GM12891 (cell line): Measurements from ENCODE around the gene IGLL5.

ENCODE experiments used
- DNase-seq: peaks from one replicate; pipeline ENCODE4 v3.0.0; 2011; ENCODE audit warnings: low spot score; ENCODE audit not compliant: insufficient read length
- FAIRE-seq: peaks from 2 replicates; lab custom pipeline; 2011; peaks lifted over from hg19 to GRCh38; lab: Jason Lieb, UNC
- PAX5 ChIP-seq: IDR thresholded peaks from 2 replicates; pipeline ENCODE4 v1.6.1; 2011; ENCODE audit warnings: low read length, moderate library complexity, mild to moderate bottlenecking; ENCODE audit not compliant: insufficient read depth, severe bottlenecking
- POLR2A ChIP-seq: IDR thresholded peaks from 2 replicates; pipeline ENCODE4 v1.6.1; 2011; ENCODE audit warnings: low read depth, low read length, control low read depth
- POLR2AphosphoS5 ChIP-seq: IDR thresholded peaks from 2 replicates; pipeline ENCODE4 v1.6.1; 2011; ENCODE audit warnings: low read depth, low read length, control low read depth
- POU2F2 ChIP-seq: IDR thresholded peaks from 2 replicates; pipeline ENCODE4 v1.6.1; 2011; ENCODE audit warnings: low read depth, mild to moderate bottlenecking, control low read depth, low read length, moderate library complexity
- SPI1 ChIP-seq: IDR thresholded peaks from 2 replicates; pipeline ENCODE4 v1.6.1; 2011; ENCODE audit warnings: low read depth, low read length, control low read depth
- TAF1 ChIP-seq: IDR thresholded peaks from 2 replicates; pipeline ENCODE4 v1.6.1; 2011; ENCODE audit warnings: low read depth, low read length, control low read depth

The IGLL5 gene

GRCh38 chr22:22848364-22848866 lies 39.2 kb upstream of the IGLL5 start:
- TF ChIP-seq POU2F2 (no peak), POLR2AphosphoS5 (no peak), PAX5 (no peak), TAF1 (no peak), POLR2A (no peak)
- FAIRE-seq (peak; percentile 94), DNase-seq (no peak)

- FAIRE-seq = peak; percentile 79
- TF ChIP-seq POU2F2 (no peak), POLR2A (no peak), POLR2AphosphoS5 (no peak), TAF1 (no peak), SPI1 (no peak), PAX5 (no peak)
- DNase-seq = no peak
Observed at GRCh38 chr22:22849640-22850610, 37.7 kb upstream of the IGLL5 start.

GRCh38 chr22:22851969-22852368 lies 35.6 kb upstream of the IGLL5 start:
- no peak for DNase-seq
- no peak for FAIRE-seq

GRCh38 chr22:22853713-22854112 lies 33.9 kb upstream of the IGLL5 start:
- no peak for DNase-seq
- TF ChIP-seq POLR2AphosphoS5 (no peak), SPI1 (no peak), POLR2A (no peak), POU2F2 (no peak), TAF1 (no peak), PAX5 (no peak)
- no peak for FAIRE-seq

More at GRCh38 chr22:22851969-22852368, 35.6 kb upstream of the IGLL5 start:
- no peak for TF ChIP-seq POU2F2

- no peak for DNase-seq
- no peak for TF ChIP-seq TAF1
- no peak for TF ChIP-seq PAX5
- no peak for TF ChIP-seq SPI1
- TF ChIP-seq POU2F2 = no peak
- no peak for TF ChIP-seq POLR2A
- no peak for TF ChIP-seq POLR2AphosphoS5
- no peak for FAIRE-seq
Observed at GRCh38 chr22:22854466-22854865, 33.1 kb upstream of the IGLL5 start.

GRCh38 chr22:22855085-22855484 lies 32.5 kb upstream of the IGLL5 start:
- no peak for FAIRE-seq
- TF ChIP-seq POLR2AphosphoS5 (no peak), PAX5 (no peak), SPI1 (no peak), POLR2A (no peak), POU2F2 (no peak), TAF1 (no peak)

GRCh38 chr22:22855617-22856308 lies 31.9 kb upstream of the IGLL5 start:
- no peak for TF ChIP-seq POLR2AphosphoS5
- TF ChIP-seq TAF1 = no peak
- DNase-seq = peak; percentile 34
- peak; percentile 84 for FAIRE-seq

More at GRCh38 chr22:22855085-22855484, 32.5 kb upstream of the IGLL5 start:
- DNase-seq = no peak

GRCh38 chr22:22856364-22856763 lies 31.3 kb upstream of the IGLL5 start:
- TF ChIP-seq SPI1 (no peak), POLR2A (no peak), POLR2AphosphoS5 (no peak), PAX5 (no peak), TAF1 (no peak), POU2F2 (no peak)
- DNase-seq = no peak
- FAIRE-seq = no peak

- TF ChIP-seq SPI1 = peak; percentile 67
- no peak for TF ChIP-seq POLR2AphosphoS5
- TF ChIP-seq POLR2A = no peak
- no peak for DNase-seq
- FAIRE-seq = peak; percentile 81
Observed at GRCh38 chr22:22856885-22857606, 30.6 kb upstream of the IGLL5 start.
